Measurements from ENCODE around the gene PITPNM1. TPM values are rescaled to one million over a fixed set of nuclear protein-coding genes. Genes with fewer than 3 reads are reported as not detected.

PITPNM1 gene

Small RNA genes within 50 kb of the gene (small RNA-seq; reads per million reads assigned to genes)
- not detected for gene MIR6752 (ENCODE audit: low read depth)

Data from mesenchymal stem cell (in vitro differentiated cells and primary cell).